Transverse colon (tissue), 4 donors: Measurements from ENCODE around the gene TUFT1.
A peak's percentile ranks its signal among the peaks of the same experiment; 100 is the strongest.

Source experiments
- CTCF ChIP-seq, 5 experiments: fragments of 200-600 bp in 3 of 5; fragments of 450-650 bp in 2 of 5; sonication (generic) in 3 of 5; IDR thresholded peaks; 1 replicate in 2 of 5; 2 replicates in 3 of 5; pipeline ENCODE4 v1.5.1; 2016 to 2017; ENCODE audit warnings: antibody characterized with exemption in 5 of 5, inconsistent platforms in 3 of 5, mild to moderate bottlenecking in 2 of 5, moderate library complexity in 1 of 5
- EP300 ChIP-seq: sonication (generic); formaldehyde crosslinking; IDR thresholded peaks from one replicate; pipeline ENCODE4 v1.6.1; 2017; ENCODE audit warnings: antibody characterized with exemption, low read depth
- POLR2A ChIP-seq: fragments of 450-650 bp; IDR thresholded peaks from one replicate; pipeline ENCODE4 v1.6.1; 2016; ENCODE audit warnings: antibody characterized with exemption, mild to moderate bottlenecking, moderate library complexity
- POLR2AphosphoS5 ChIP-seq, 3 donors: sonication (generic); formaldehyde crosslinking; IDR thresholded peaks; one replicate each; pipeline ENCODE4 v1.6.1; 2016; ENCODE audit warnings: antibody characterized with exemption in 3 of 3

- TF ChIP-seq POLR2A, result peak; percentile 43
- no peak for TF ChIP-seq CTCF (IDR thresholded peaks at IDR 0.05)
- peak in 2 of 3 donors; percentile 57 to 76 for TF ChIP-seq POLR2AphosphoS5 (IDR thresholded peaks at IDR 0.05)
- no peak for TF ChIP-seq EP300
These were observed 30.1 kb upstream of the TUFT1 start for GRCh38 chr1:151510020-151510405.
